H1 (cell line): ENCODE data around the gene RNF38.

ENCODE experiments used
- CEBPB ChIP-seq: IDR thresholded peaks from 2 replicates; pipeline ENCODE4 v1.6.1; 2012; ENCODE audit warnings: low read depth, low read length
- CHD1 ChIP-seq: IDR thresholded peaks from 2 replicates; pipeline ENCODE4 v1.6.1; 2012; ENCODE audit warnings: low read depth, low read length, improper control_type of control experiment
- CTCF ChIP-seq, 3 experiments: IDR thresholded peaks; 1 replicate in 2 of 3; 2 replicates in 1 of 3; pipeline versions ENCODE4 v1.5.1 to v1.6.1; 2011; ENCODE audit warnings: low read length in 3 of 3, mild to moderate bottlenecking in 3 of 3, inconsistent platforms in 2 of 3, low read depth in 1 of 3, moderate library complexity in 1 of 3; ENCODE audit not compliant: insufficient read depth in 1 of 3; ENCODE audit errors: control extremely low read depth in 1 of 3
- EZH2 ChIP-seq: fragments of 200-600 bp; sonication (generic); IDR thresholded peaks from 2 replicates; pipeline ENCODE4 v1.7.1; 2012; ENCODE audit warnings: low read depth, mild to moderate bottlenecking, moderate library complexity, low read length, inconsistent platforms; ENCODE audit not compliant: severe bottlenecking
- NRF1 ChIP-seq: IDR thresholded peaks from 2 replicates; pipeline ENCODE4 v1.6.1; 2011; ENCODE audit warnings: mild to moderate bottlenecking, low read depth, low read length, improper control_type of control experiment
- POLR2A ChIP-seq, 2 experiments: IDR thresholded peaks; 1 replicate in 1 of 2; 2 replicates in 1 of 2; pipeline ENCODE4 v1.6.1; 2011; ENCODE audit warnings: low read depth in 2 of 2, low read length in 2 of 2, mild to moderate bottlenecking in 2 of 2; ENCODE audit errors: control extremely low read depth in 1 of 2
- RFX5 ChIP-seq: IDR thresholded peaks from 2 replicates; pipeline ENCODE4 v1.6.1; 2011; ENCODE audit warnings: low read depth, low read length, improper control_type of control experiment, borderline replicate concordance
- SIN3A ChIP-seq, 2 experiments: IDR thresholded peaks in 1 of 2; conservative IDR thresholded peaks in 1 of 2; 2 replicates each; pipeline ENCODE4 v1.6.1; 2011 to 2012; ENCODE audit warnings: low read length in 2 of 2, improper control_type of control experiment in 1 of 2, low read depth in 1 of 2, mild to moderate bottlenecking in 1 of 2
- TAF1 ChIP-seq: IDR thresholded peaks from 2 replicates; pipeline ENCODE4 v1.6.1; 2011; ENCODE audit warnings: mild to moderate bottlenecking, low read depth, low read length
- YY1 ChIP-seq: IDR thresholded peaks from 2 replicates; pipeline ENCODE4 v1.6.1; 2011; ENCODE audit warnings: low read depth, mild to moderate bottlenecking, low read length

DNA sequence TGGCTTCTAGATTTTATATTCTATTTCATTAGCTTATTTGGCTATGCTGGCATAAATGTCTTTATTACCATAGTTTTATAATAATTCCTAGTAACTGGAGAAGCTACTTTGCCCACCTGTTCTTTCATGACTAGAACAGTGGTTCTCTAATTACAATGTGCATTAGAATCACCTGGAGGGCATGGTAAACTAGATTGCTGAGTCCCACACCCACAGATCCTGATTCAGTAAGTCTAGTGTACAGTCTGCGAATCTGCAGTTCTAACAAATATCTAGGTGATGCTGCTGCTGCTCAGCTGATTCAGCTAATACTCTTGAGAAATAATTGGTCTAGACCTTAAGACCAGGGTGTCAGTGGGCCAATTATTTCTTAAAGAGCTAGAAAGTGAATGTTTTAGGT is 35.5 kb downstream of the RNF38 start:
- no peak for TF ChIP-seq RFX5
- no peak for TF ChIP-seq TAF1
- TF ChIP-seq POLR2A (IDR thresholded peaks at IDR 0.05; ENCODE audit: control extremely low read depth in 1 of 2, low read depth in 2 of 2, low read length in 2 of 2): no peak
- no peak for TF ChIP-seq YY1
- no peak for TF ChIP-seq NRF1
- TF ChIP-seq SIN3A (conservative IDR thresholded peaks at IDR 0.05 in 1 of 2, IDR thresholded peaks at IDR 0.05 in 1 of 2; ENCODE audit: low read depth in 1 of 2, low read length in 2 of 2): no peak
- TF ChIP-seq CTCF (IDR thresholded peaks at IDR 0.05; ENCODE audit: control extremely low read depth in 1 of 3, insufficient read depth in 1 of 3, low read depth in 1 of 3, low read length in 3 of 3): no peak
- no peak for TF ChIP-seq CHD1
- TF ChIP-seq CEBPB: no peak
- TF ChIP-seq EZH2: no peak
